HEK293 (cell line): ENCODE results near the gene KCTD2.

Source experiments
- BCL11A ChIP-seq: fragments of 450-650 bp; formaldehyde crosslinking; IDR thresholded peaks from 2 replicates; pipeline ENCODE4 v1.5.1; 2016; ENCODE audit warnings: low read depth, missing biosample characterization, missing genetic modification characterization
- GLI4 ChIP-seq: fragments of 450-650 bp; formaldehyde crosslinking; IDR thresholded peaks from 2 replicates; pipeline ENCODE4 v1.5.1; 2016; ENCODE audit warnings: missing biosample characterization, missing genetic modification characterization
- HOXC10 ChIP-seq: sonication (generic); formaldehyde crosslinking; IDR thresholded peaks from 2 replicates; pipeline ENCODE4 v1.8.1; 2023; ENCODE audit warnings: mild to moderate bottlenecking, missing genetic modification reagents
- KLF8 ChIP-seq: fragments of 450-650 bp; formaldehyde crosslinking; IDR thresholded peaks from 2 replicates; pipeline ENCODE4 v1.5.1; 2016; ENCODE audit warnings: missing biosample characterization, missing genetic modification characterization
- MZF1 ChIP-seq: fragments of 450-650 bp; formaldehyde crosslinking; IDR thresholded peaks from 2 replicates; pipeline ENCODE4 v1.5.1; 2017; ENCODE audit warnings: missing biosample characterization, missing genetic modification characterization, borderline replicate concordance
- OSR2 ChIP-seq: fragments of 450-650 bp; formaldehyde crosslinking; IDR thresholded peaks from 2 replicates; pipeline ENCODE4 v1.5.1; 2016; ENCODE audit warnings: missing biosample characterization, missing genetic modification characterization
- SCRT1 ChIP-seq: fragments of 450-650 bp; formaldehyde crosslinking; IDR thresholded peaks from 2 replicates; pipeline ENCODE4 v1.5.1; 2016; ENCODE audit warnings: missing biosample characterization, missing genetic modification characterization, borderline replicate concordance
- ZBTB20 ChIP-seq: fragments of 450-650 bp; formaldehyde crosslinking; IDR thresholded peaks from 2 replicates; pipeline ENCODE4 v1.5.1; 2016; ENCODE audit warnings: missing biosample characterization, missing genetic modification characterization
- ZBTB48 ChIP-seq: fragments of 450-650 bp; formaldehyde crosslinking; IDR thresholded peaks from 2 replicates; pipeline ENCODE4 v1.5.1; 2016; ENCODE audit warnings: missing biosample characterization, missing genetic modification characterization
- ZBTB8A ChIP-seq: fragments of 450-650 bp; formaldehyde crosslinking; IDR thresholded peaks from 2 replicates; pipeline ENCODE4 v1.5.1; 2016; ENCODE audit warnings: missing biosample characterization, missing genetic modification characterization
- ZFP69B ChIP-seq: fragments of 450-650 bp; formaldehyde crosslinking; IDR thresholded peaks from 2 replicates; pipeline ENCODE4 v1.5.1; 2016; ENCODE audit warnings: missing biosample characterization, missing genetic modification characterization
- ZNF138 ChIP-seq: fragments of 450-650 bp; formaldehyde crosslinking; IDR thresholded peaks from 2 replicates; pipeline ENCODE4 v1.5.1; 2016; ENCODE audit warnings: missing biosample characterization, missing genetic modification characterization, borderline replicate concordance
- ZNF155 ChIP-seq: fragments of 450-650 bp; formaldehyde crosslinking; IDR thresholded peaks from 2 replicates; pipeline ENCODE4 v1.5.1; 2016; ENCODE audit warnings: missing biosample characterization, missing genetic modification characterization
- ZNF23 ChIP-seq: fragments of 450-650 bp; formaldehyde crosslinking; IDR thresholded peaks from 2 replicates; pipeline ENCODE4 v1.5.1; 2016; ENCODE audit warnings: missing biosample characterization, missing genetic modification characterization, borderline replicate concordance
- ZNF239 ChIP-seq: fragments of 450-650 bp; formaldehyde crosslinking; IDR thresholded peaks from 2 replicates; pipeline ENCODE4 v1.5.1; 2016; ENCODE audit warnings: missing biosample characterization, missing genetic modification characterization
- ZNF248 ChIP-seq: fragments of 450-650 bp; formaldehyde crosslinking; IDR thresholded peaks from 2 replicates; pipeline ENCODE4 v1.5.1; 2017; ENCODE audit warnings: missing biosample characterization, missing genetic modification characterization
- ZNF341 ChIP-seq: fragments of 450-650 bp; formaldehyde crosslinking; IDR thresholded peaks from 2 replicates; pipeline ENCODE4; 2016; ENCODE audit warnings: low read depth, missing biosample characterization, missing genetic modification characterization
- ZNF416 ChIP-seq: fragments of 450-650 bp; formaldehyde crosslinking; IDR thresholded peaks from 2 replicates; pipeline ENCODE4 v1.5.1; 2016; ENCODE audit warnings: missing biosample characterization, missing genetic modification characterization
- ZNF473 ChIP-seq: fragments of 450-650 bp; formaldehyde crosslinking; IDR thresholded peaks from 2 replicates; pipeline ENCODE4 v1.5.1; 2017; ENCODE audit warnings: missing biosample characterization, missing genetic modification characterization
- ZNF548 ChIP-seq: fragments of 450-650 bp; formaldehyde crosslinking; IDR thresholded peaks from 2 replicates; pipeline ENCODE4 v1.5.1; 2016; ENCODE audit warnings: missing biosample characterization, missing genetic modification characterization
- ZNF558 ChIP-seq: fragments of 450-650 bp; formaldehyde crosslinking; IDR thresholded peaks from 2 replicates; pipeline ENCODE4 v1.5.1; 2016; ENCODE audit warnings: missing biosample characterization, missing genetic modification characterization
- ZNF660 ChIP-seq: fragments of 450-650 bp; IDR thresholded peaks from 2 replicates; pipeline ENCODE4 v1.5.1; 2018; ENCODE audit warnings: missing biosample characterization, mild to moderate bottlenecking, missing genetic modification characterization
- ZNF76 ChIP-seq: fragments of 450-650 bp; formaldehyde crosslinking; IDR thresholded peaks from 2 replicates; pipeline ENCODE4; 2016; ENCODE audit warnings: low read depth, missing biosample characterization, missing genetic modification characterization, borderline replicate concordance
- ZSCAN23 ChIP-seq: fragments of 450-650 bp; formaldehyde crosslinking; IDR thresholded peaks from 2 replicates; pipeline ENCODE4 v1.5.1; 2016; ENCODE audit warnings: missing biosample characterization, missing genetic modification characterization
- TF ChIP-seq, protein P1 (sequence below): fragments of 450-650 bp; IDR thresholded peaks from 2 replicates; pipeline ENCODE4 v1.5.1; 2018; ENCODE audit warnings: missing biosample characterization, mild to moderate bottlenecking, missing genetic modification characterization
- TF ChIP-seq, protein P2 (sequence below): fragments of 450-650 bp; IDR thresholded peaks from 2 replicates; pipeline ENCODE4 v1.5.1; 2018; ENCODE audit warnings: missing biosample characterization, missing genetic modification characterization
- TF ChIP-seq, protein P3 (sequence below): fragments of 450-650 bp; formaldehyde crosslinking; IDR thresholded peaks from 2 replicates; pipeline ENCODE4 v1.5.1; 2016; ENCODE audit warnings: missing biosample characterization, missing genetic modification characterization
- TF ChIP-seq, protein P4 (sequence below): fragments of 450-650 bp; formaldehyde crosslinking; IDR thresholded peaks from 2 replicates; pipeline ENCODE4 v1.5.1; 2017; ENCODE audit warnings: missing biosample characterization, mild to moderate bottlenecking, missing genetic modification characterization, moderate library complexity
- TF ChIP-seq, protein P5 (sequence below): fragments of 450-650 bp; formaldehyde crosslinking; IDR thresholded peaks from 2 replicates; pipeline ENCODE4; 2016; ENCODE audit warnings: missing biosample characterization, missing genetic modification characterization
- TF ChIP-seq, protein P6 (sequence below): IDR thresholded peaks from 2 replicates; pipeline ENCODE4 v1.6.1; 2011; ENCODE audit warnings: mild to moderate bottlenecking, low read depth, low read length, borderline replicate concordance
- TF ChIP-seq, protein P7 (sequence below): fragments of 450-650 bp; formaldehyde crosslinking; IDR thresholded peaks from 2 replicates; pipeline ENCODE4 v1.5.1; 2017; ENCODE audit warnings: missing biosample characterization, missing genetic modification characterization

The KCTD2 gene

DNA sequence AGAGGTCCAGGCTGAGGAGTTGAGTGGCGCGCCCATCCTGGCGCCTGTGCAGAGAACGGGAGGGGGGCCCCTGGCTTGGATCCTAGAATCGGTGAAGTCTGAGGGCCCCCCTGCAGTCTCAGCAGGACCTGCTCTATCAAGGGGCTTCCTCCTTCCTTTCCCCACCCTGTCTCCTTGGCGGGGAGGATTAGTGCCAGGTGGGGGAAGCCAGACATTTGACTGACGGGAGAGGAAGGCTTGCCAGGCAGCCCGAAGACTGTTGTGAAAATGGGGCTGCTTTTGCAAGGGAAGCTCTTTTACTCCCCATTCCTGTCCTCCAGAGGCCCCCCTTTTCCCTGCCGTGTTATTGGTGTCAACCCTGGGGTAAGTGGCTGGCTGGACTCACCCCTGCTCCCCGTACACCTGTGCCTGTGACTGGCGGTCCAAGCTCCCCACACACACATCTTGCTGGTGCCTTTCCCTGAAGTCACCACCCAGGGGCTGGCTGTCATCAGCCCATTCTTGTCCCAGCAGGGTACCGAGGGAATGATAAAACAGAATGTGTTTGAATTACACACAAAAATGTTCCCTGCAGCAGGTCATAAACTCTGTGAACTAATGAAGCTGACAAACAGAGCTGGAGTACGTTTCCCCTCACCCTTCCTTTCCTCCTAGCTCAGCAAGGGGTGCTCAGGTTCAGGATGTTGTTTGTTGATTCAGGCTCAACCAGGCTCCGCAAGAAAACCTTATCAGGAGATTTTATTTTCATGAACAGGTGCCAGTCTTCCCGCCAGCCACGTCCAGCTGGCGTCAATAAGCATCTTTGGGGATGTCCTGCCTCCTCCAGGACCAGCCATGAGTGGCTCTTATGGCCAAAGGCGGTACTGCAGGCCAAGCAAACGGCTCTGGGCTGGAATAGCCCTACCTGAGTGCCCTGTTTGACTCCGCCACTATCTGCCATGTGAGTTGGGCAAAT is 58.4 kb downstream of the KCTD2 start (continued):
- peak; percentile 30; the same call in 1 of the 2 replicates for TF ChIP-seq ZNF558 (tag by site-specific recombination)
- no peak for TF ChIP-seq HOXC10
- peak; percentile 75 for TF ChIP-seq ZBTB20
- peak; percentile 80; the same call in 1 of the 2 replicates for TF ChIP-seq ZSCAN23
- TF ChIP-seq ZNF248: no peak
- TF ChIP-seq, protein P1, sequence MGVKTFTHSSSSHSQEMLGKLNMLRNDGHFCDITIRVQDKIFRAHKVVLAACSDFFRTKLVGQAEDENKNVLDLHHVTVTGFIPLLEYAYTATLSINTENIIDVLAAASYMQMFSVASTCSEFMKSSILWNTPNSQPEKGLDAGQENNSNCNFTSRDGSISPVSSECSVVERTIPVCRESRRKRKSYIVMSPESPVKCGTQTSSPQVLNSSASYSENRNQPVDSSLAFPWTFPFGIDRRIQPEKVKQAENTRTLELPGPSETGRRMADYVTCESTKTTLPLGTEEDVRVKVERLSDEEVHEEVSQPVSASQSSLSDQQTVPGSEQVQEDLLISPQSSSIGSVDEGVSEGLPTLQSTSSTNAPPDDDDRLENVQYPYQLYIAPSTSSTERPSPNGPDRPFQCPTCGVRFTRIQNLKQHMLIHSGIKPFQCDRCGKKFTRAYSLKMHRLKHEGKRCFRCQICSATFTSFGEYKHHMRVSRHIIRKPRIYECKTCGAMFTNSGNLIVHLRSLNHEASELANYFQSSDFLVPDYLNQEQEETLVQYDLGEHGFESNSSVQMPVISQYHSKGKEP (tag by site-specific recombination): peak; percentile 70; the same call in 1 of the 2 replicates
- TF ChIP-seq, protein P2, sequence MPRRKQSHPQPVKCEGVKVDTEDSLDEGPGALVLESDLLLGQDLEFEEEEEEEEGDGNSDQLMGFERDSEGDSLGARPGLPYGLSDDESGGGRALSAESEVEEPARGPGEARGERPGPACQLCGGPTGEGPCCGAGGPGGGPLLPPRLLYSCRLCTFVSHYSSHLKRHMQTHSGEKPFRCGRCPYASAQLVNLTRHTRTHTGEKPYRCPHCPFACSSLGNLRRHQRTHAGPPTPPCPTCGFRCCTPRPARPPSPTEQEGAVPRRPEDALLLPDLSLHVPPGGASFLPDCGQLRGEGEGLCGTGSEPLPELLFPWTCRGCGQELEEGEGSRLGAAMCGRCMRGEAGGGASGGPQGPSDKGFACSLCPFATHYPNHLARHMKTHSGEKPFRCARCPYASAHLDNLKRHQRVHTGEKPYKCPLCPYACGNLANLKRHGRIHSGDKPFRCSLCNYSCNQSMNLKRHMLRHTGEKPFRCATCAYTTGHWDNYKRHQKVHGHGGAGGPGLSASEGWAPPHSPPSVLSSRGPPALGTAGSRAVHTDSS (tag by site-specific recombination): no peak
- TF ChIP-seq SCRT1: peak; percentile 98
- TF ChIP-seq ZNF138 (tag by site-specific recombination): no peak
- TF ChIP-seq ZNF660 (tag by site-specific recombination): no peak; the same call in 1 of the 2 replicates
- TF ChIP-seq ZNF416 (tag by site-specific recombination): no peak
- peak; percentile 47; the same call in 1 of the 2 replicates for TF ChIP-seq KLF8 (tag by site-specific recombination)
- TF ChIP-seq, protein P3, sequence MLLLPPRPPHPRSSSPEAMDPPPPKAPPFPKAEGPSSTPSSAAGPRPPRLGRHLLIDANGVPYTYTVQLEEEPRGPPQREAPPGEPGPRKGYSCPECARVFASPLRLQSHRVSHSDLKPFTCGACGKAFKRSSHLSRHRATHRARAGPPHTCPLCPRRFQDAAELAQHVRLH (tag by site-specific recombination): peak; percentile 95
- 0 out of 2 replicates have a peak, but pooled peaks have one; percentile 39 for TF ChIP-seq ZNF76 (tag by site-specific recombination)
- TF ChIP-seq OSR2 (tag by site-specific recombination): peak; percentile 93
- peak; percentile 87 for TF ChIP-seq MZF1 (tag by site-specific recombination)
- peak; percentile 91 for TF ChIP-seq ZBTB8A (tag by site-specific recombination)
- peak; percentile 45 for TF ChIP-seq ZNF341 (tag by site-specific recombination)
- no peak for TF ChIP-seq ZNF473 (tag by site-specific recombination)
- no peak for TF ChIP-seq ZNF23 (tag by site-specific recombination)
- TF ChIP-seq GLI4 (tag by site-specific recombination): no peak
- peak; percentile 75 for TF ChIP-seq ZBTB48 (tag by site-specific recombination)
- peak; percentile 84 for TF ChIP-seq ZFP69B (tag by site-specific recombination)
- no peak for TF ChIP-seq ZNF155 (tag by site-specific recombination)
- TF ChIP-seq, protein P4, sequence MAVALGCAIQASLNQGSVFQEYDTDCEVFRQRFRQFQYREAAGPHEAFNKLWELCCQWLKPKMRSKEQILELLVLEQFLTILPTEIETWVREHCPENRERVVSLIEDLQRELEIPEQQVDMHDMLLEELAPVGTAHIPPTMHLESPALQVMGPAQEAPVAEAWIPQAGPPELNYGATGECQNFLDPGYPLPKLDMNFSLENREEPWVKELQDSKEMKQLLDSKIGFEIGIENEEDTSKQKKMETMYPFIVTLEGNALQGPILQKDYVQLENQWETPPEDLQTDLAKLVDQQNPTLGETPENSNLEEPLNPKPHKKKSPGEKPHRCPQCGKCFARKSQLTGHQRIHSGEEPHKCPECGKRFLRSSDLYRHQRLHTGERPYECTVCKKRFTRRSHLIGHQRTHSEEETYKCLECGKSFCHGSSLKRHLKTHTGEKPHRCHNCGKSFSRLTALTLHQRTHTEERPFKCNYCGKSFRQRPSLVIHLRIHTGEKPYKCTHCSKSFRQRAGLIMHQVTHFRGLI: no peak; the same call in 1 of the 2 replicates
- TF ChIP-seq, protein P5, sequence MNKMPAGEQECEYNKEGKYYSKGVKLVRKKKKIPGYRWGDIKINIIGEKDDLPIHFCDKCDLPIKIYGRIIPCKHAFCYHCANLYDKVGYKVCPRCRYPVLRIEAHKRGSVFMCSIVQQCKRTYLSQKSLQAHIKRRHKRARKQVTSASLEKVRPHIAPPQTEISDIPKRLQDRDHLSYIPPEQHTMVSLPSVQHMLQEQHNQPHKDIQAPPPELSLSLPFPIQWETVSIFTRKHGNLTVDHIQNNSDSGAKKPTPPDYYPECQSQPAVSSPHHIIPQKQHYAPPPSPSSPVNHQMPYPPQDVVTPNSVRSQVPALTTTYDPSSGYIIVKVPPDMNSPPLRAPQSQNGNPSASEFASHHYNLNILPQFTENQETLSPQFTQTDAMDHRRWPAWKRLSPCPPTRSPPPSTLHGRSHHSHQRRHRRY (tag by site-specific recombination): peak; percentile 94; the same call in 1 of the 2 replicates
- no peak for TF ChIP-seq ZNF239 (tag by site-specific recombination)
- no peak for TF ChIP-seq ZNF548 (tag by site-specific recombination)
- TF ChIP-seq, protein P6, sequence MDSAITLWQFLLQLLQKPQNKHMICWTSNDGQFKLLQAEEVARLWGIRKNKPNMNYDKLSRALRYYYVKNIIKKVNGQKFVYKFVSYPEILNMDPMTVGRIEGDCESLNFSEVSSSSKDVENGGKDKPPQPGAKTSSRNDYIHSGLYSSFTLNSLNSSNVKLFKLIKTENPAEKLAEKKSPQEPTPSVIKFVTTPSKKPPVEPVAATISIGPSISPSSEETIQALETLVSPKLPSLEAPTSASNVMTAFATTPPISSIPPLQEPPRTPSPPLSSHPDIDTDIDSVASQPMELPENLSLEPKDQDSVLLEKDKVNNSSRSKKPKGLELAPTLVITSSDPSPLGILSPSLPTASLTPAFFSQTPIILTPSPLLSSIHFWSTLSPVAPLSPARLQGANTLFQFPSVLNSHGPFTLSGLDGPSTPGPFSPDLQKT: no peak
- TF ChIP-seq, protein P7, sequence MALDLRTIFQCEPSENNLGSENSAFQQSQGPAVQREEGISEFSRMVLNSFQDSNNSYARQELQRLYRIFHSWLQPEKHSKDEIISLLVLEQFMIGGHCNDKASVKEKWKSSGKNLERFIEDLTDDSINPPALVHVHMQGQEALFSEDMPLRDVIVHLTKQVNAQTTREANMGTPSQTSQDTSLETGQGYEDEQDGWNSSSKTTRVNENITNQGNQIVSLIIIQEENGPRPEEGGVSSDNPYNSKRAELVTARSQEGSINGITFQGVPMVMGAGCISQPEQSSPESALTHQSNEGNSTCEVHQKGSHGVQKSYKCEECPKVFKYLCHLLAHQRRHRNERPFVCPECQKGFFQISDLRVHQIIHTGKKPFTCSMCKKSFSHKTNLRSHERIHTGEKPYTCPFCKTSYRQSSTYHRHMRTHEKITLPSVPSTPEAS (tag by site-specific recombination): peak; percentile 45; the same call in 1 of the 2 replicates
- TF ChIP-seq BCL11A (tag by site-specific recombination): no peak; the same call in 1 of the 2 replicates
